Measurements from ENCODE around the gene KCNIP4.

Gene KCNIP4

GRCh38 chr4:21327976-21328700 is 620.4 kb downstream of the KCNIP4 start:
- TF ChIP-seq, protein P1, sequence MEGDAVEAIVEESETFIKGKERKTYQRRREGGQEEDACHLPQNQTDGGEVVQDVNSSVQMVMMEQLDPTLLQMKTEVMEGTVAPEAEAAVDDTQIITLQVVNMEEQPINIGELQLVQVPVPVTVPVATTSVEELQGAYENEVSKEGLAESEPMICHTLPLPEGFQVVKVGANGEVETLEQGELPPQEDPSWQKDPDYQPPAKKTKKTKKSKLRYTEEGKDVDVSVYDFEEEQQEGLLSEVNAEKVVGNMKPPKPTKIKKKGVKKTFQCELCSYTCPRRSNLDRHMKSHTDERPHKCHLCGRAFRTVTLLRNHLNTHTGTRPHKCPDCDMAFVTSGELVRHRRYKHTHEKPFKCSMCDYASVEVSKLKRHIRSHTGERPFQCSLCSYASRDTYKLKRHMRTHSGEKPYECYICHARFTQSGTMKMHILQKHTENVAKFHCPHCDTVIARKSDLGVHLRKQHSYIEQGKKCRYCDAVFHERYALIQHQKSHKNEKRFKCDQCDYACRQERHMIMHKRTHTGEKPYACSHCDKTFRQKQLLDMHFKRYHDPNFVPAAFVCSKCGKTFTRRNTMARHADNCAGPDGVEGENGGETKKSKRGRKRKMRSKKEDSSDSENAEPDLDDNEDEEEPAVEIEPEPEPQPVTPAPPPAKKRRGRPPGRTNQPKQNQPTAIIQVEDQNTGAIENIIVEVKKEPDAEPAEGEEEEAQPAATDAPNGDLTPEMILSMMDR (IDR thresholded peaks at IDR 0.05) = no peak

GRCh38 chr4:21320034-21320433 is 628.5 kb downstream of the KCNIP4 start:
- TF ChIP-seq, protein P1 (IDR thresholded peaks at IDR 0.05) = no peak

DNA sequence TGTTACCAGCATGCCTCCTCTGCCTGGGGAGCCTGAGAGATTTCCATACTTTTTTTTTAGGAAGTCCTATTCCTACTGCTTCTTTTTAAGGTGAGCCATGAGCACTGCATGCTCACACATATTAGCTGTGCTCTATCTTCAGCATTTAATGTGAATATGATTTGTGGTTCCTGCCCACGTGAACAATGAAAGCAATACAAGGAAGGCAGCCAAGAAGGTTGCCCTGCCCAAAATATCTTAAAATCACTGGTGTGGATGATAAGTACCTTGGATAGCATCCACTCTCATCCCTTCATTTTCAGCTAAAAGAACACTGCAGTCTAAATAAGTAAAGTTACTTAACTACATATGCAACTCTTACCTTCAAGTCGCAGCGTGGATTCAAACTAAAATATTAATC is 640.9 kb downstream of the KCNIP4 start:
- TF ChIP-seq, protein P1 (IDR thresholded peaks at IDR 0.05) = no peak

DNA sequence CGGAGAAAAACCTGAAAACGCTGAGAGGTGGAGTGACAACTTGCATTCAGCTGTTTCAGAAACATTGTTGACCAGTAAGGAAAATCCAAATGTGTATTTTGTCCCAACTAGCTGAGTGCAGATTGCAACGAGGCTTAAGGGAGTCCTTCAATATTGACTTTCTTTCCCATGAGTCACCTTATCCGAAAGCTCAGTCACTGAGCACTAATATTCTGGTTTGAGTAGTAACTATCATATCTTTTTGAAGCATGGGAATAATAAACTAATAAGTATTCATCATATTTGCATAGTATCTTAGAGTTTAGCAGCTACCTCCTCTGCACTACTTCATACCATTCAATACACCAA is 644.1 kb downstream of the KCNIP4 start:
- TF ChIP-seq, protein P1 (IDR thresholded peaks at IDR 0.05) = no peak

DNA sequence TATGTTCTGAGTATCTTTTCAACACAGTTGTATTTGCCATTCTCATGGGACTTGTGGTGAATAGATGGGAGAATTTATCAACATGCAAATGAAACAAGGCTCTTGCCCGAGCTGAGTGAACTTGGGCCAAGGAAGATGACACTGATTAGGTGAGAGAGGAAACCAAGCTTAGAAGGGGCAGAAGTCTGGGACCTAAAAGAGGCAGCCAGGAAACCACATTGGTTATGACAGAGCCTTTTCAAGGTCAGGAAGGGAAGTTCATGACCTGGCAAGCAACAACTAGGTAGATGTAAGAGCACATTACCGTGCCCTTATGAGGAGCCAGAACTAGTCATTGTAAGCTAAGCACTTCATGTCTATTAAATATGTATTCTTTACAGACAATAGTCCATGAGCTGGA is 658.0 kb downstream of the KCNIP4 start:
- TF ChIP-seq, protein P1 (IDR thresholded peaks at IDR 0.05) = no peak

- TF ChIP-seq, protein P1 (IDR thresholded peaks at IDR 0.05) = no peak
These were observed 672.5 kb downstream of the KCNIP4 start for GRCh38 chr4:21276046-21276445.

DNA sequence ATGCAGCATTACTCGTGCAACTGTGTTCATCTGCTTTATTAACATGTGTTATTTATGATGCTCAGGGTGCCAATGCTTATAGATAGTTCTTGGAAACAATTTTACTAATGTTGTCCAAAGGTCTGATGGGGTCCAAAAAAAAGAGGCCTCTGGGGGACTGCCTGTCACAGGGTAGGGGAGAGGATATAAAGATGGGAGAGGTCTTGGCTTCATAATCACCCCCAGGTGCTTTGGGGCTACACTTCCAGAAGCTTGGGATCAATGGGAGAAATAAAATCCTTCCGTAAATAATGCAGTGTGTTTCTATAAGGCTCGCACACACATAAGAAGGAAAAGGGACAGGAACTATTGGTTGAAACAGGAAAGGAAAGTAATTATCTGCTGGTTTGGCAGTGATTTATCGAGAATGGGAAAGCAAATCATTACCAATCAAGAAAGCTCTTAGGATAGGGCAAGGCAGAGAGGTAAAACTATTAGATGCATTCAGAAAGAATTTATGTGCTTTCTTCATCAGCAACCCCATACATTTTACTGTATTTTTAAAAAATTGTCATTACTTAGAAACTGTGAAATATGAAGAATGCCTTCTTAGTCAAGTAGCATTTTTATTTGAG is 677.0 kb downstream of the KCNIP4 start:
- TF ChIP-seq, protein P1 (IDR thresholded peaks at IDR 0.05) = no peak
